GM18870 (cell line): ENCODE data around the gene PCDH15.
"Not testable (repeated sequence)": the region's sequence is repeated elsewhere in the genome, so short reads cannot be mapped to it uniquely, and the experiment has no call there.

Experiments used
- ATAC-seq: cut with Tn5 transposase; IDR thresholded peaks from one replicate; pipeline ENCODE4 v1.9.1; 2021; ENCODE audit warnings: moderate library complexity; ENCODE audit not compliant: unreplicated experiment

The PCDH15 gene

GRCh38 chr10:54402576-54402975 is 398.5 kb downstream of the PCDH15 start:
- no peak for ATAC-seq

GRCh38 chr10:54396031-54396430 is 405.0 kb downstream of the PCDH15 start:
- ATAC-seq = no peak

GRCh38 chr10:54394598-54394997 is 406.4 kb downstream of the PCDH15 start:
- not testable (repeated sequence) for ATAC-seq

- ATAC-seq = no peak
These were observed 428.9 kb downstream of the PCDH15 start for GRCh38 chr10:54372179-54372578.

- no peak for ATAC-seq
These were observed 432.0 kb downstream of the PCDH15 start for GRCh38 chr10:54368984-54369383.

GRCh38 chr10:54363390-54363789 is 437.6 kb downstream of the PCDH15 start:
- no peak for ATAC-seq

- no peak for ATAC-seq
These were observed 459.0 kb downstream of the PCDH15 start for GRCh38 chr10:54342058-54342457.

GRCh38 chr10:54335296-54335695 is 465.7 kb downstream of the PCDH15 start:
- ATAC-seq = no peak

GRCh38 chr10:54319341-54319740 is 481.7 kb downstream of the PCDH15 start:
- no peak for ATAC-seq

GRCh38 chr10:54318470-54318869 is 482.6 kb downstream of the PCDH15 start:
- no peak for ATAC-seq

- no peak for ATAC-seq
These were observed 486.6 kb downstream of the PCDH15 start for GRCh38 chr10:54314430-54314829.

GRCh38 chr10:54284526-54285193 is 516.4 kb downstream of the PCDH15 start:
- no peak for ATAC-seq

GRCh38 chr10:54282012-54282411 is 519.0 kb downstream of the PCDH15 start:
- ATAC-seq = no peak

- no peak for ATAC-seq
These were observed 534.6 kb downstream of the PCDH15 start for GRCh38 chr10:54266395-54266794.

GRCh38 chr10:54262726-54263125 is 538.3 kb downstream of the PCDH15 start:
- ATAC-seq = no peak

GRCh38 chr10:54259104-54259503 is 541.9 kb downstream of the PCDH15 start:
- no peak for ATAC-seq

GRCh38 chr10:54234832-54235231 is 566.2 kb downstream of the PCDH15 start:
- ATAC-seq = no peak

GRCh38 chr10:54203401-54203800 is 597.6 kb downstream of the PCDH15 start:
- no peak for ATAC-seq

GRCh38 chr10:54198051-54198450 is 603.0 kb downstream of the PCDH15 start:
- ATAC-seq = no peak

- ATAC-seq = no peak
These were observed 606.2 kb downstream of the PCDH15 start for GRCh38 chr10:54194806-54195205.

GRCh38 chr10:54159924-54160323 is 641.1 kb downstream of the PCDH15 start:
- no peak for ATAC-seq

- ATAC-seq = no peak
These were observed 652.5 kb downstream of the PCDH15 start for GRCh38 chr10:54148508-54148907.

GRCh38 chr10:54139819-54140428 is 661.1 kb downstream of the PCDH15 start:
- no peak for ATAC-seq
